OCI-M2 (cell line): ENCODE measurements around the gene TENT4A.

Source experiments
- DNase-seq: peaks from one replicate; lab custom pipeline; 2025; ENCODE audit not compliant: unreplicated experiment; lab: John Stamatoyannopoulos, UW

TENT4A gene

GRCh38 chr5:6700074-6700684 is 13.1 kb upstream of the TENT4A start:
- no peak for DNase-seq

GRCh38 chr5:6700685-6701355 is 12.4 kb upstream of the TENT4A start:
- DNase-seq = no peak

DNA sequence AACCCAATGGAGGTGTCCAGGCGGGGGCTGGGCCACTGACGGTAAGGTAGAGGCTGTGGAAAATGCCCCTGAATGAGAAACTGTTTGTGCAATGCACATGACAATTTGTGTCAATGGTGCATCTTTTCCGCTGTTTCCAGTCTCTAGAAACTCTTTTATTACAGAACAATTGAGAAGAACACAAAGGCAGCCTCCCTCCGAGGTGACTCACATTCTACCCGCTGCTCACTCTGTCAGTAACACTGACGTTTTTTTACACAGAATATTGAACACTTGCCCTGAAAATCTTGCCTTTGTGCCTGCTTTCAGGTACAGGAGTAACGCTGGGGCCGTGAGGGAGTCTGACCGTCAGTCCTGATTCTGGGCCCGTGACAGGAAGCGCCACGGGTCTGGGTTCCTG is 11.7 kb upstream of the TENT4A start:
- no peak for DNase-seq

DNA sequence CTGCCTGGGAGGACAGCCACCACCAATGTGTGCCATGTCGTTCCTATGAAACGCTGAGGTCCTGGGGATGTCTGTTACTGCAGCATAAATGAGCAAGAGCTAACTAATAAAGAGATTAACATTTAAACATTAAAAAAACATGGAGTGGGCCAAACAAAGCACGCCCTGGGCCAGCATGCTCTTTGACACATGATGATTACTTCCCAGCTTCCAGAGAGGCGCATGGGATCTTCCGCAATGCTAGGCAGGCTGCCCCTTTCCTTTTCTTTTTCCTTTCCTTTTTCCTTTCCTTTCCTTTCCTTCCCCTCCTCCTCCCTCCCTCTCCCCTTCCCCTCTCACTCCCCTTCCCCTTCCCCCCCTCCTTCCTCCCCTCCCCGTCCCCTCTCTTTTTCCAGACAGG is 10.6 kb upstream of the TENT4A start:
- no peak for DNase-seq

DNA sequence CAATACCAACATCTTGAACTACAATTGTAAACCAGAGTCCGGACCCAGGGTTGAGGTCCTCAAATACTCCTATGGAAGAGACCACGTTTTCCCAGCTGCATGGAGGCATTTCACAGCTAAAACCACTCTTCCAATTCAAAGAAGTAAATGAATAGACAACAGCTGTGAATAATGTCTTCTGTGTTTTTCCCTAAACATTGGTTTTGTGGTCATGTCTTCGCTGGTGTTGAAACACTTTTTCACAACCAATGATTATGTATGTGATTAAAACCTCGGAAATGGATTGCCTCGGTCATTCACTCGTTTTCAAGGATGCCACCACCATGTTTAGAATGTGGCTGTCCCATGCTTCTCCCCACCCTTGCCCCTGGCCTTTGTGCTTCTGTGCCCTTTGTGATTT is 9.4 kb upstream of the TENT4A start:
- no peak for DNase-seq

DNA sequence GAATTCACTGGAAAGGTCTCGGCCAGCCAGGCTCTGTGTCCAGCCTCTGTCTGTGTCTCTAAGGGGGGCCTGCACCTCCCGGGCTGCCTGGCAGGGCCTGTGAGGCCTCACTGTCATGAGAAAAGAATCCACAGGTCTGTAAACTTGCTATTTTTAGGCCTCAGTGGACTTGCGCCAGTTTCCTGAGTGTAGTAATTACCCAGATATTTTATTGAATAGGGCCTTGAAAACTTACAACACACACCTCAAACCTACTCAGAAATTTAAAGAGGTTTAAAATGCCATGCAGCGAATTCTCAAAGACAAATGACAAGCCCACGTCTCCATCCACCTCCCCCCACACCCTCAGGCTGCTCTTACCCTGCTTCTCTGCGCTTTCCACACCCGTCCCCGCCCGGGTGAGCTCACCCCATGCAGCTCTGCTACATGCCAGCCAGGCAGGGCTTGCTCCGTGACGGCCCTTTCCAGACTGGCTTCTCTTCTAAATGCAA is 8.8 kb upstream of the TENT4A start:
- DNase-seq = no peak

DNA sequence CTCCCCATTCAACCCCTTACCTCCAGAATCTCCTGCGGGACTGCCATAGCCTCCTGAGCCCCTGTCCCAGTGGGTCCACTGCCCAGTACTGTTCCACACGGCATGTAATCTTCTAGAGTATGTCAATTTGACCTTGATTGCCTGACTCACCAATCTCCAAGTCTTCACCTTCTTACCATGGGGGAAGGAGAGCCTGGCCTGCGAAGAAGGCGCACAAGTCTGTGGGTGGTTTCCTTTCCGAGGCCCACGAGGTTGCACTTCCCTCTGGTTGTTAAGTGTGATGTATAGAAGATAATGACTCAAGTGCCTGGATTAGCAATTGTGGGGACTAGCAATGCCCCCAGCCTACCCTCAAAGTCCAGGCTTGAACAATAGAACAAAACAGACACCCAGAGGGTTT is 8.1 kb upstream of the TENT4A start:
- DNase-seq = no peak

GRCh38 chr5:6705959-6706358 is 7.3 kb upstream of the TENT4A start:
- DNase-seq = no peak

- DNase-seq = no peak
Observed at GRCh38 chr5:6707852-6708251, 5.4 kb upstream of the TENT4A start.

- no peak for DNase-seq
Observed at GRCh38 chr5:6708814-6709213, 4.4 kb upstream of the TENT4A start.

GRCh38 chr5:6710070-6710469 is 3.2 kb upstream of the TENT4A start:
- no peak for DNase-seq

- DNase-seq = no peak
Observed at GRCh38 chr5:6710551-6711318, 2.5 kb upstream of the TENT4A start.

DNA sequence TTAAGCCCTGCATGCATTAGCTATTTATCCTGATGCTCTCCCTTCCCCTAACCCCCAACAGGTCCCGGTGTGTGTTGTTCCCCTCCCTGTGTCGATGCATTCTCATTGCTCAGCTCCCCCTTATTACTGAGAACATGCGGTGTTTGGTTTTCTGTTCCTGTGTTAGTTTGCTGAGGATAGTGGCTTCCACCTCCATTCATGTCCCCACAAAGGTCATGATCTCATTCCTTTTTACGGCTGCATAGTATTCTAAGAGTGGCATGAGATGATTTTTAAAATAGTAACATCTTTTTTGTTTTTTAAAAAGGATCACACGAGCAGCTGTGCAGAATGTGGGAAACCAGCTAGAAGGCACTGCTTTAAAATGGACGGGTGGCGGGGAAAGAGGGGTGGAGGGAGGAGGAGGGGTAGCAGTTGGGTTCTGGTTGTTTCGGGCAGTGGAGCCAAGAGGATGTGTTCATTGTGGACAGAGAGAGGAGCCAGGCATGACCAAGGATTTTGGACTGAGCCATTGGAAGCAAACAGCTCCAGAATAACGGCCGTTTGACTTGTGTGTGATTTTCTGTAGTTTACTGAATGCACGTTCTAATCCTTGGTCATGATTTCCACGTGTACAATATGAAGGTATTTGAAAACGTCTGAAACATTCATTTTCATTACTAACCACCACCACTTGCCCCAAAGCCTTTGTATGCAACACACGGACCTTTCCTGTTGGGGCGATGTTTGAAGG is 1.7 kb upstream of the TENT4A start:
- no peak for DNase-seq

DNA sequence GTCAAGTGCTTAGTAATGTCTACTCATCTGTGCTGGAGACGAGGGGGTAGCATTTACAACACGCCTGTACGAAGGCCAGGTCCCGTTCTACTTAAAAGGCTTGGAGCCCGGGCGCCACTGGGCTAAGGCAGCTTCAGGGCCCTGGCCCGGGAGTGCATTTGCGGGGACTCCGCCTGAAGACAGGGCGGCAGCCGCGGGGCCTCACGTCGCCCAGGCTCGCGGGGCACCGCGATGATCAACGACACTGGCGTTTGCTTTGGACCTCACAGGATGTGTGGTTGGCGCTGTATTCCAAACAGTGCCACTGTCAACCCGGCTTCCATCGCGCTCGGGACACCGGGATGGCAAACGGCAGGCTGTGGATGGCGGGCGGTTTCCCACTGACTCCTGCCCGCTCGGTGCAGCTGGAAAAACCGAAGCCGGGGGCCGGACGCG is 1.1 kb upstream of the TENT4A start:
- DNase-seq = peak; percentile 30

GRCh38 chr5:6712577-6713273 is 507 bp upstream of the TENT4A start:
- peak; percentile 64 for DNase-seq

DNA sequence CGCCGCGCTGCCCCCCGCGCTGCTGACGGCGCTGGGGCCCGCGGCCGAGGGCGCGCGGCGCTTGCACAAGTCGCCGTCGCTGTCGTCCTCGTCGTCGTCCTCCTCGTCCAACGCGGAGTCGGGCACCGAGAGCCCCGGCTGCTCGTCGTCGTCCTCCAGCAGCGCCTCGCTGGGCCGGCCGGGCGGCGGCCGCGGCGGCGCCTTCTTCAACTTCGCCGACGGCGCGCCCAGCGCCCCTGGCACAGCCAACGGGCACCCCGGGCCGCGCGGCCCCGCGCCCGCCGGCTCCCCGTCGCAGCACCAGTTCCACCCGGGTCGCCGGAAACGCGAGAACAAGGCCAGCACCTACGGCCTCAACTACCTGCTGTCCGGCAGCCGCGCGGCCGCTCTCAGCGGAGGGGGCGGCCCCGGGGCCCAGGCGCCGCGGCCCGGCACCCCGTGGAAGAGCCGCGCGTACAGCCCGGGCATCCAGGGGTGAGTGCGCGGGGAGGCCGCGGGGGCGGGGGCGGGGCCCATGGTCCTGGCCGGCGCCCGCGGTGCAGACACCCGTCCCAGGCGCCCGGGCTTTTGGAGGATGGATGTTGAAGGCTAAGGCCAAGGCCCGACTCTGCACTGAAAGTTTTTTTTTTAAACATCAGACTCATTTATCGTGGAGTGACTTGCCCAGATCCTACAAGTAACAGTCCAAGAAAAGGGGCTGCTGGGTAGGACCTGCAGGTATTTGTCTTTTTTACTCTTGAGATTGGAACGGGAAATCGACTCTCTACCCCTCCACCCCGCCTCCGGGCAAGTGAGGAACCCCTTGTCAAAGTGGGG is 1.2 kb downstream of the TENT4A start:
- no peak for DNase-seq

GRCh38 chr5:6715271-6715670 is 2.0 kb downstream of the TENT4A start:
- no peak for DNase-seq

GRCh38 chr5:6715758-6716628 is 2.8 kb downstream of the TENT4A start:
- no peak for DNase-seq

DNA sequence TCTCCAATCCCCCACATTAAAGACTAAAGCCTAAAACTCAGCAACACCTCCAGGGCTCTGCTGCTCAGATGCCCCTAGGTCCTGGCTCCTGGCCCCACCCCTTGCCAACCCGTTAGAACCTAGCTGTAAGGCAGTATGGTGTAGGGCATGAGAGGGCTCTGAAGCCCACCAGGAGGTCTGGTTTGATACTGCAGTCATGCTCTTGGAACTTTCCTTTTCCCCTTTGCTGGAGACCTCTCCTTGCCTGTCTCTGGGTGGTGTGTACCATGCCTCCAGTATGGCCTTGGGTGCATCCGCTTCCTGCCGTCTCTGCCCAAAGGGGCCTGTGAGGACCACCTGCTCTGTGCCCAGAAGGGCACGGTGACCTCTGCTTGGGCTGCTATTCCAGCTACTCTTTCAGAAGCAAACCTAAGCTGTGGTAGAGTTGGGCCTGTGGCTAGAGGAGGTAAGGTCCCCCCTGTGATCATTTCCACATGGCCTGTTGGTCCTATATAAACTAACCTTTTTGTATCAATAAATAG is 3.5 kb downstream of the TENT4A start:
- DNase-seq = no peak
